Activated effector memory CD4-positive, alpha-beta T cell treated with anti-CD3 and anti-CD28 coated beads, Interleukin-2, amount 50 U/mL, for 16 hours (primary cell): ENCODE results near the gene PLA2G5.
"Not testable (repeated sequence)": the region's sequence is repeated elsewhere in the genome, so short reads cannot be mapped to it uniquely, and the experiment has no call there.

Experiments
- DNase-seq: peaks from one replicate; pipeline ENCODE4 v3.0.0-alpha.2; 2020

PLA2G5 gene

DNA sequence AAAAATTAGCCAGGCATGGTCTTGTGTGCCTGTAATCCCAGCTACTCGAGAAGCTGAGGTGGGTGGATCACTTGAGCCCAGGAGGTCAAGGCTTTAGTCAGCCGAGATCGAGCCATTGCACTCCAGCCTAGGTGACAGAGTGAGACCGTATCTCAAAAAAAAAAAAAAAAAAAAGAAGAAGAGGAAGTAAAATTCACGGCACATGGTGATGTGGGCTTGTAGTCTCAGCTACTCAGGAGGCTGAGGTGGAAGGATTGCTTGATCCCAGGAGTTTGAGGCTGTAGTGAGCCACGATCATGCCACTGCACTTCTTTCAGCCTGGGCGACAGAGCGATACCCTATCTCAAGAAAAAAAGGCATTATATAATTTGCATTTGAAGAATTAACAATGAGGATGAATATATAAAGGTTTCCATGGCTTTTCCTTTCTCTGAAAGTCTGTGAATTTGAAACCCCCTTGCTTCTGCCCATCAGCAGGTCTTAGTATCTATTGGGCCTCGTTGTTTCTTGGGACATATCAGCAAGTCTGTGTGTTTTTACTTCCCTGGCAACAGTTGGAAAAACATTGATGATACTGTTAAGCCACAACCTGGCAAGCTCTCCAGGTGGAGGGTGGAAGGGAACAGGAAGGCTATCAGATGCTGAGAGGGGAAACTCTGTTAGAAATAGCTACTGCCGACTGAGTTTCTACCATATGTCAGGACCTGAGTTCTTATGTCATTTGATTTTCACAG is 53.9 kb downstream of the PLA2G5 start:
- no peak for DNase-seq

DNA sequence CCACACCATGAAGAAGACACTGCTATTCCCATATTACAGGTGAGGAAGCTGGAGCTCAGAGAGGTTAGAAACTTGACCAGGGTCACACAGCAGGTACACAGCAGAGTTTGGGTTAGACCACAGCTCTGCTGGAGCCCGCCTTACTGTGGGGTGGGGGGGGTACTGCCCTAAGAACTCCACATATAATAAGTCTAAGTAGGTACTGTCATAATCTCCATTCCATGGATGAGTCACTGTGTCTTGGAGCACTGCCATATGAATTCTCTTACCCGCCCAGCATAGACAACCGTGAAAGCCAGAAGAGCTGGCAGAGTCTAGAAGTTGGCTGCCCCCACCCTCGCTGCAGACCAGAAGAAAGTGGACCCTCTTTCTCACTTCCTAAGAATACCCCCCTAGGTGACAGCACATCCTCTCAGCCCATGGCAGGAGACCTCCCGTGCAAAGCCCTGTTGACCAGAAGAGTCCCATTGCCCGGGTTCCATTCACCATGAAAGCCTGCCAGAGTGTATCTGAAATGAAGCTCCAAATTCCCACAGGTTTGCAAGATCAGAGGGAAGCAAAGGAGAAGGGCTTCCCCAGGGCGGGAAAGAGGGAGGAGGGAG is 54.6 kb downstream of the PLA2G5 start:
- no peak for DNase-seq

DNA sequence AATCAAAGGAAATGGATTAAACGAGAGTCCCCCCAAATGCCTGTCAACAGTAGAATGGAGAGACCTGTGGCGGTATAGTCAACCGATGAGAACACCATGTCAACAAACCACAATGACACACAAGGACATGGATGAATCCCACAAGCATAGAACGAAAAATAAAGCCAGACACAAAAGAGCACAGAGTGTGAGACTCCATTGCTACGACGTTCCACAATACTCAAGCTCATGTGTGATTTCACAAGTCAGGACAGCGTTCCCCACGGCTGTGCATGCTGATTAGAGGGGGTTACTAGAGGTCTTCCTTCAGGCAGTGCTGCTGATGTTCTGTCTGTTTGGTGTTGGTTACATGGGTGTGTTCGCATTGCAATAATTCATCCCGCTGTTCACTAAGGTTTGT is 55.1 kb downstream of the PLA2G5 start:
- DNase-seq: no peak

DNA sequence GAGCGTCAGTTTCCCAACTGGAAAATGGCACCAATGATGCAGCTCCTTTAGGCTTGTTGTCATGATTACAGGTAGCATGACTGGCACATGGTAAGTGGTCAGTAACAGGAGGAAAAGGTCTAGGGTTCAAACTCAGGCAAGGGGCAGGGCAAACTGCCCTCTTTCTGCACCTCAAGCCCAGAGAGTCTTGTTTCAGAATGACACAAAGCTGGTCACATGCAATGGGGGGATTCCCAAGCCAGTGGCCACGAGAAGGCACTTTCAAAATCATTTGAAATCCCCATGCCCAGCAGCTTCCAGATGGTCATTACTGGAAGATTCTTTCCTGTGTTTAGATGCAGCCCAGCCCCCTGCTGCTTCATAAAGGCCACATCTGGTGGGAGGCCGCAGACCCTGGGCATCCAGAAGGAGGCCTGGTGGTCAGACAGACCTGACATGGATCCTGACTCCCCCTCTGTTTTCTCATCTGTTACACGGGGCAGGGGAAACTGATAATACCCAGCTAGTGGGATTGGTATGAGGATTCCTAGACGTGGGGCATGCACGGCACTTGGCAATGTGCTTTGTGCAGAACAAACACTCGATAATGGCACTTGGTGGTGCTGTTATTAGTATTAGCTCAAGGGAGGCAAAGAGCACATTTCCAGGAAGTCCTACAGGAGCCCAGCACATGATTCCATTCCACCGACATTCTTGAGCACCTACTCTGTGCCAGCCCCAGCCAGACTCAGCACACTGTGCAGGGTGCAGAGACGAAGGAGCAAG is 56.2 kb downstream of the PLA2G5 start:
- DNase-seq: no peak

DNA sequence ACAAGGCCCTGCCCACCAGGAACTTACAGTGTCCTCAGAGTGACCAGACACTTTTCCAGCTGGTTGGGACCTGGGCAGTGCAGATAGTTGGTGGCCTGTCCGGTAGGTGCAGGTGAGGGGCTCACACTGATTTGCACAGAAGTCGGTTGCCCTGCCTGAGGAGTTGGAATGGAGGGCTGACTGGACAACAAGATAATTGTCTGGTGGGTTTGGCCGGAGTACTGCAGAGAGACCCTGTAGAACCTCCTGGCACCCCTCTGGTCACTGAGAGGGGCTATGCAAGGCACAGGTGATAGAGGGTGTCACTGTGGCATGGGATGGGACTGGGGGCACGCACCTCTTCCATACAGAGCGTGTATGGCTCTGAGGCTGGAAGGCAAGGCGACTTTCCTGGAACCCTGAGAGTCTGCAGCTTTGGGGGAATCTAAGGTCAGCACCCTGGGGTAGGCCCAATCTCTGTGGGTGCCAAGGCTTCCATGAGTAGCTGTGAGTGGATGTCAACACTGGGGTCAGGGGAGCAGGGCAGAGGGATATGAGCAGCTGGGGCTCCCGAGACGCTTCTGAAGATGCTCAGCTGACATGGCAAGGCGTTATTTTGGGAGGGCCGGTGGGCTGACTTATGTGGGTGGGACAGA is 56.9 kb downstream of the PLA2G5 start:
- no peak for DNase-seq

DNA sequence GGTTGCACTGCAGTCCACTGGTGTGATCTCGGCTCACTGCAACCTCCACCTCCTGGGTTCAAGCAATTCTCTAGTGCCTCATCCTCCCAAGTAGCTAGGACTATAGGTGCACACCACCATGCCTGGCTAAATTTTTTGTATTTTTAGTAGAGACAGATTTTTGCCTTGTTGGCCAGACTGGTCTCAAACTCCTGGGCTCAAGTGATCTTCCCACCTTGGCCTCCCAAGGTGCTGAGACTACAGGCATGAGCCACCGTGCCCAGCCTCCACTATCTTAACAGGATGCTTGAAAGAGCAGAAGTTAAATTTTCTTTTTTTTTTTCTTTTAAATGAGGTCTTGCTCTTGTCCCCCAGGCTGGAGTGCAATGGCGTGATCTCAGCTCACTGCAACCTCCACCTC is 60.5 kb downstream of the PLA2G5 start:
- DNase-seq: not testable (repeated sequence)

DNA sequence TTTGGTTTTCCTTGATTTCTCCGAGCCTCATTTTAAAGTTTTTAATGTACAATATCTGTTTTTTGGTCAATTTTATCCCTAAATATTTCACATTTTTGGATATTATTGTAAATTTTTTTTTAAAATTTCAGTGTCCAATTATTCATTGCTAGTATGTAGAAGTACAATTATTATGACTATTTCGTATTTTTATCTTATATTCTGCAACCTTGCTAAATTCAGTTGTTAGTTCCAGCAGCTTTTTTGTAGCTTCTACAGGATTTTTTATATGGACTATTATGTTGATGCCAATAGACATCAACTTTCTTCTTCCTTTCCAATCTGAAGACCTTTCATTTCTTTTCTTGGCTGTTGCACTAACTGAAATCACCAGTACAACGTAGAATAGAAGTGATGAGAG is 65.0 kb downstream of the PLA2G5 start:
- no peak for DNase-seq

DNA sequence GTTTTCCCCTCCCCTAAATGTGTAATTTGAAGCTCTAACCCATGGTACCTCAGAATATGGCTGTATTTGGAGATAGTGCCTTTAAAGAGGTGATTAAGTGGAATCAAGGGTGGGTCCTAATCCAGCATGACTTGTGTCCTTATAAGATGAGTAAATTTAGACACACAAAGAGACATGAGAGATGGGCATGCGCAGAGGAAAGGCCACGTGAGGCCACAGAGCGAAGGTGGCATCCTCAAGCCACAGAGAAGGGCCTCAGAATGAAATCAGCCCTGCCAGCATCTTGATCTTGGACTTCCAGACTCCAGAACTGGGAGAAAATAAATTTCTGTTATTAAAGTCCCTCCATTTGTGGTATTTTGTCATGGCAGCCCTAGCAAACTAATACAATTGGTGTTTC is 66.3 kb downstream of the PLA2G5 start:
- peak; percentile 4 for DNase-seq

DNA sequence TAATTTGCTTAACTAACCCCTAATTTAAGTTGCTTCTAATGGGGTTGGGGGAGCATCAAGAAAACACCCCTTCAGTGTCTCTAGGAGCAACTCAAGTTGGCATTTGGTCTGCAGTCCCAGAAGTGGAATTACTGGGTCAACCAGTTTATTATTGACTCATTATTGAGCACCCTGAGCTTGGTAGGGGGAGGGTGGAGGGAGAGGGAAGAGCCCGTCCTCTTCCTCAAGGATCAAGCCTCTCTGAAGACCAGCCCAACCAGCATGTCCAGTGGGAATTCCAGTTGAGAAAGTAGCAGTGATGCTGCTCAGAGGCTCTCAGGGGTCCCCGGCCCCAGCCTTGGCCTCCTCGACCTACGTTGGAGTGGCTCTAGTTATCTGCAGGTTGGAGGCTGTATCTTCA is 67.1 kb downstream of the PLA2G5 start:
- DNase-seq: peak; percentile 36

DNA sequence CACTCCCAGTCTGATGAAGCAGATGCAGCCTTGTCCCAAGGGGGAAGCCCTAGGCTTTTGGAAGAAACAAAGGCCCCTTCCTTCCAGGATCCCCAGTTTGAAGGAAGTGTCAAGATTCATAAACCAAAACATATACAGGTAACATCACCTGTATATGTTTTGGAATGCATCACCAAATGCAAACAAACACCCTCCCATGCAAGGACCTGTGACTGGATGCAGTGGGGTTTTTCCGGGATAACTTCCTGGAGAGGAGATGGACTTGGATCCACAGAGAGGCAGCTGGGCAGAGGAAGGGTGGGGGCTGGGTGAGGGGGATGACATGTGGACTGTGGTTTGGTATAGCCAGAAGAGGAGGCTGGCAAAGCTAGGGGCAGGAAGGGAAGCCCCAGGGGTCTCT is 67.6 kb downstream of the PLA2G5 start:
- peak; percentile 16 for DNase-seq

DNA sequence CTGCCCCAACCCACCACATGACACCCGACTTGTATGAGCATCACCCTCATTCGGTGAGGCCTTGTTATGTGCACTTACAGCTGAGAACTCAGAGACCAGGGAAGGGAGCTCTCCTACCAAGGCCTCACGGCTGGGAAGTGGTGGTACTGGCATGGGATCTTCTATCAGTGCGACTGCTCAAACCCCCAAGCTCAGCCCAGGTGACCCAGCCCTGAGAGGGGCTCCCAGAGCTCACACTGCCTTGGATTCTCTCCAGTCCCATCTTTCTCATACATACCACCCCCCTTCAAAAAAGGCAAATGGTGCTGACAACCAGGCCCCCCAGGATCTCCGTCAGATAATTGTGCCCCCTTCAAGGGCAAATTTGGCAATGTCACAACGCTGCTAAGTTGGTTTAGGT is 68.4 kb downstream of the PLA2G5 start:
- peak; percentile 24 for DNase-seq

DNA sequence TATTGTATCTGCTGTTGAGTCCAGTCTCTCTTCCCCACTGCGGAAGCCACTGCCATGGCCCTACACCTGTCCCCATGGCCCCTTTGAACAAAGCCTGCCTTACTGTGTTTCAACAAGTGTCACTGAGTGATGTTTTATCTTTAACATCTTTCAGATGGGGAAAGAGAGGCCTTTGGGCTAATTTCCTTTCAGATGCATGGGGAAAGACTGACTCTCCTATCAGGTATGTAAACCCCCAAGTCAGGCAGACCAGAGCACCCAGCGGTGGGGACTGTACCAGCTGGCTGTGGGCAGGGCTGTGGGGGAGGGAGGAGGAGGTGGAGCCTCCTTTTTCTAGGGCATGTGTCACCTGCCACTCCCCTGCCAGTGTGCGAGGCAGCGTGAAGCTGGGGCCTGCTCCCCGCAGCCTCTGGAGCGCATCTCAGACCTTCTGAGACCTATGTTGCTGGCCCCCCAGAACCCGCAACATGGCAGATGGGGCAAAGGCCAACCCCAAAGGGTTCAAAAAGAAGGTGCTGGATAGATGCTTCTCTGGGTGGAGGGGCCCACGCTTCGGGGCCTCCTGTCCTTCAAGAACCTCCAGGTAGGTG is 69.1 kb downstream of the PLA2G5 start, which contains the start of gene PLA2G2F:
TSS of gene PLA2G2F (plus strand) at position 363 of the 590 bp plus-strand sequence. CDS start at position 468, 105 bp downstream.
- DNase-seq: peak; percentile 50

DNA sequence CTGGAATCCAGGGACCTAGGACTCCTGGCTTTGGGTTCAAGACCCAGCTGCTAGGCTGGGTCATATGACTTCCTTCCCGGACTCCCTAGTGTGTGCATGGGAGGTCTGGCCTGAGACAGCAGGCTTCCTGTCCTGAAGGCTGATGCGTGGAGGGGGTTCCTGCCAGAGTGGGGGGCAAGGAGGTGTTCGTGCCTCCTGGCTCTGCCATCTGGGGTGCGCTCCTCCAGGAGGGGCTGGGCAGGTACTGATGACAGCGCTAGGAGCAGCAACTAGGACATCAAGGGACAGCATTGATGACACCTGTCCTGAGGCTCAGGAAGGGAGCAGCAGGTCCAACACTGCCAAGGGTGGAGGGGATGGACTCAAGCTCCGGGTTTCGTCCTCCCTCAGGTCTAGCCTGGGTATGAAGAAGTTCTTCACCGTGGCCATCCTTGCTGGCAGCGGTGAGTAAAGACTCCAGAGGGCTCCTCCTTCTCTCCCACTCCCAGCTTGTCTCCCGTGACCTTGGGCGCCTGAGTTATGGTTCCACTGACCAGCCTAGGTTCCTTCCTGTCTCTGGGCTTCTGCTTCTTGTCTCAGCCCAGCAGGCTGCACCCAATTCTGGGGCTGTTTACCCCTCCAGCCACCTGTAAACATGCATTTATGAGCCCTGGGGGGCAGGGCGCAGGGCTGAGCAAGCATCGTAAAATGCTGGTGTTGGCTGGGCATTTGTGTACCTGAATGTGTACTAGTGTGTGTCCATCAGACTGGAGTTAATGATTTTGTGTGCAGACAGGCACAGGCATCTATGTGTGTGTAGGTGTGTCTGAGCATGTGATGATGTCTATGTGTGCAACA is 70.0 kb downstream of the PLA2G5 start:
- DNase-seq: peak; percentile 39

DNA sequence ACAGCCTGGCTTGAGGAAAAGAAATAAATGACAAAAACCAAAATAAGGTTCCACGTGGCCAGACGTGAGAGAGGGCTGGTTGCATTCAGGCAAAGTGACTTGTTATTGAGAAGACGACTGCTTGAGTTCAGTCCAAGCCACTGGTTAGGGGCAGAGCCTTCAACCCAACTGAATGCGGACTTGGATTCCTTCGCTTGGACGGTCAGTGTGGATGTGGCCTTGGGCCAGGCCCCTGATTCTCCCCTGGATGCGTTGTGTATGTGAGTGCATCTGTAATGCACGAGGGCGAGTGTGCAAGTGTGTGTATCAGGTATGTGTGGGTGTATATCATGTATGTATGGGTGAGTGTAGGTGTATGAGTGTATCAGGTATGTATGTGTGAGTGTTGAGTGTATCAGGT is 71.0 kb downstream of the PLA2G5 start:
- peak; percentile 48 for DNase-seq

DNA sequence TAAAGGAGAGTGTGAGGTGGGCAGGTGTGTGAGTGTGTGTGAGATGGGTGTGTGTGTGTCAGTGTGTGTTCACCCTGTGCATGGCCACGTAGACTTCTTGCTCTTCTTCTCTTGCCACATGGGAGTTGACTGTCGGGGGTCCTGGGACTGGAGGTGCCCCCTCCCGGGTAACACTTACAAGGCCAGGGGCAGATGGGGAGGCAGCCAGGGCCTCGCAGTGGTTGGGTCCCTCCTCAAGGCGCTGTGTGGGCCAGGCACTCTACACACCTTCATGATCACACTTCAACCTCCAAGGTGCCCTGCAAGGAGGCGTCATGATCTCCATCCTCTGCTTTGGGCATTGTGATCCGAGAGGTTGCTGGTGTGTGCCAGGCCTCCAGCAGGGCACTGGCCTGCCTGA is 71.5 kb downstream of the PLA2G5 start:
- peak; percentile 54 for DNase-seq
